ENCODE data around the gene SPTBN4.

SPTBN4 gene

GRCh38 chr19:40607311-40608239 lies 140.8 kb downstream of the SPTBN4 start:
- DNase-seq, result no peak

DNA sequence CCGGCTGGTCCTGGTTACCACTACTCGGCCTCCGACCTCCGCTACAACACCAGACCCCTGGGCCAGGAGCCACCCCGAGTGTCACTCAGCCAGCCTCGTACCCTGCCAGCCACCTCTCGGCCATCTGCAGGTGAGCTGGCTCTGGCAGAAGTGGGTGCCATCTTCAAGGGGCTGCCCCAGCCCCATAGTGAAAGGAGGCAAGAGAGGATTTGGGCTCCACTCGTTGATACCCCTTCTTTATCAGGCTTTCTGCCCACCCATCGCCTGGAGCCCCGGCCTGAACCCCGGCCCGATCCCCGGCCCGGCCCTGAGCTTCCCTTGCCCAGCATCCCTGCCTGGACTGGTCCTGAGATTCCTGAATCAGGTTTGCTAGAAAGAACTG lies 141.4 kb downstream of the SPTBN4 start:
- no peak for DNase-seq

DNA sequence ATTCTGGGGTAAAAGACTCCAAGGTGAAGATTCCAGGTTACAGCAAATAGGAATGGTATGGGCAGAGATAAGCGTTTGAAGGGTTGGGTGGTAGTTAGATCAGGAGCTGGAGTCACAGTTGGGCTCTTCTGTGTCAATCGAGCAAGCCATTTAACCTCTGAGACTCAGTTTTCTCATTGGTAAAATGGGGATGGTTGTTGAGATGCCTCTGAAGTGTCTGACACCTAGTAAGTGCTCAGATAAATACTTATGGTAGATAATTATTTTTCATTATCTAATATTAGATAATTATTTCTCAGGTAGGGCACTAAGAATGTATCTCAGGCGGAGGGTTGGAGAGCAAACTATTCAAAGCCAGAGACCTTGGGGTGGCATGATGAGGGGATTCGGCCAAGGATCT lies 142.2 kb downstream of the SPTBN4 start:
- DNase-seq, result no peak

- DNase-seq, result peak; percentile 97
These were observed 143.0 kb downstream of the SPTBN4 start for GRCh38 chr19:40609561-40610395.

- no peak for DNase-seq
These were observed 143.7 kb downstream of the SPTBN4 start for GRCh38 chr19:40610396-40611064.

DNA sequence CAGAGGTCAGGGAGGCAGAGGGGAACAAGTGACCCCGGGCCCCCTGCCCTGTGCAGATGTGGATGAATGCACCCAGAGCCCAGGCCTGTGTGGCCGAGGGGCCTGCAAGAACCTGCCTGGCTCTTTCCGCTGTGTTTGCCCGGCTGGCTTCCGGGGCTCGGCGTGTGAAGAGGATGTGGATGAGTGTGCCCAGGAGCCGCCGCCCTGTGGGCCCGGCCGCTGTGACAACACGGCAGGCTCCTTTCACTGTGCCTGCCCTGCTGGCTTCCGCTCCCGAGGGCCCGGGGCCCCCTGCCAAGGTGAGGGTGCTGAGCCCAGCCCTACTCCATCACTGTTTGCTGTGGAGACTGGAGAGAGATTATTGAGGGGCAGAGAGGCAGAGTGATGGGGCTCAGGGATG lies 144.3 kb downstream of the SPTBN4 start:
- peak; percentile 62 for DNase-seq

DNA sequence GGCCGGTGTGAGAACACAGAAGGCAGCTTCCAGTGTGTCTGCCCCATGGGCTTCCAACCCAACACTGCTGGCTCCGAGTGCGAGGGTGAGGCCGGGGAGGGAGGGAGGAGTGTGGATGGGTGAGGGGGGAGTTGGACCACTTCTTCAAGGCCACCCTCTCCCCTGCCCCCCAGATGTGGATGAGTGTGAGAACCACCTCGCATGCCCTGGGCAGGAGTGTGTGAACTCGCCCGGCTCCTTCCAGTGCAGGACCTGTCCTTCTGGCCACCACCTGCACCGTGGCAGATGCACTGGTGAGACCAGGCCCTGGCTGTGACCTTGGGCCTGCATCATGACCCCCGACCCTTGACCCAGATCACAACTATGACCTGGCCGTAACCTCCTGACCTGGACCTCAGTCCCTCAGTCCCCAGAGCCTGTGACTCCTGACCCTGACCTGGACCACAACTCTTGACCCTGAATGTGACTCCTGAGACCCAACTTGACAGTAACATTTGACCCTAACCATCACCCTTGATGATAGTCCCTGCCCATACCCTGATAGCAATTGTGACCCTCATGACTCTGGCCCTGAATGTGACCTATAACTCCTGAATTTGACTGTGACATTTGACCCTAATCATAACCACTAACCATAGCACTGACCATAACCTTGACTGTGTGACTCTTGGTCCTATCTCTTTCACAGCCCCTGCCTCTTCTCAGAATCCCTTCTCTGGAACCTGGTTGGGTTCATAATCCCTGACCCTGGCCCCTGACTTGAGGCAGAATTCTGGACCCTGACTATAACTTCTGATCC lies 145.3 kb downstream of the SPTBN4 start:
- no peak for DNase-seq

DNA sequence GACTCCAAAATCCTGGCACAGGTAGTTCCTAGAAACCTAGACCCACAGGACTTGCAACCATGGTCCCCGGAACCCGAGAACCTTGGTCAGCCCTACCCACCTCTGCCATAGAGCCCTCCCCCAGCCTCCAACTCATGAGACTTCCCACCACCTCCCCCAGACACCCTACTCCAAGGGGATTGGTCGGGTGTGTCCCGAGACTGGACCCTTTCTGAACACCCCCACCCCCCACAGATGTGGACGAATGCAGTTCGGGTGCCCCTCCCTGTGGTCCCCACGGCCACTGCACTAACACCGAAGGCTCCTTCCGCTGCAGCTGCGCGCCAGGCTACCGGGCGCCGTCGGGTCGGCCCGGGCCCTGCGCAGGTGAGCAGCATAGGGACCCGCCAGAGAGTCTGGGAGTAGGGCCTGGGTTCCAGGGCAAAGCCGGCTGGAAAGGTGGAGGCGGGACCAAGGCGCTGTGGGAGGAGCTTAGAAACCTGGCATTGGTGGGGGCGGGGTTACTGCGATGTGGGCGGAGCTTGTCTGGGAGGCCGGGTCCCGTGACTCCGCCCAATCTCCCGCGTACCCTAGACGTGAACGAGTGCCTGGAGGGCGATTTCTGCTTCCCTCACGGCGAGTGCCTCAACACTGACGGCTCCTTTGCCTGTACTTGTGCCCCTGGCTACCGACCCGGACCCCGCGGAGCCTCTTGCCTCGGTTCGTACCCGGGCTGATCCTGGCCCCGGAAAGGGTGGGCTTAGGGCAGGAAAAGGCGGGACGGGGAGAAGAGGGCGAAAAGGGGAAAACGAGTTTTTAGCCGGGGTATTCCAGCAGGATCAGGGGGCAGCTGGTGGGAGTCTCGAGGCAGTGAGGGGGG lies 146.3 kb downstream of the SPTBN4 start:
- peak; percentile 94 for DNase-seq

DNA sequence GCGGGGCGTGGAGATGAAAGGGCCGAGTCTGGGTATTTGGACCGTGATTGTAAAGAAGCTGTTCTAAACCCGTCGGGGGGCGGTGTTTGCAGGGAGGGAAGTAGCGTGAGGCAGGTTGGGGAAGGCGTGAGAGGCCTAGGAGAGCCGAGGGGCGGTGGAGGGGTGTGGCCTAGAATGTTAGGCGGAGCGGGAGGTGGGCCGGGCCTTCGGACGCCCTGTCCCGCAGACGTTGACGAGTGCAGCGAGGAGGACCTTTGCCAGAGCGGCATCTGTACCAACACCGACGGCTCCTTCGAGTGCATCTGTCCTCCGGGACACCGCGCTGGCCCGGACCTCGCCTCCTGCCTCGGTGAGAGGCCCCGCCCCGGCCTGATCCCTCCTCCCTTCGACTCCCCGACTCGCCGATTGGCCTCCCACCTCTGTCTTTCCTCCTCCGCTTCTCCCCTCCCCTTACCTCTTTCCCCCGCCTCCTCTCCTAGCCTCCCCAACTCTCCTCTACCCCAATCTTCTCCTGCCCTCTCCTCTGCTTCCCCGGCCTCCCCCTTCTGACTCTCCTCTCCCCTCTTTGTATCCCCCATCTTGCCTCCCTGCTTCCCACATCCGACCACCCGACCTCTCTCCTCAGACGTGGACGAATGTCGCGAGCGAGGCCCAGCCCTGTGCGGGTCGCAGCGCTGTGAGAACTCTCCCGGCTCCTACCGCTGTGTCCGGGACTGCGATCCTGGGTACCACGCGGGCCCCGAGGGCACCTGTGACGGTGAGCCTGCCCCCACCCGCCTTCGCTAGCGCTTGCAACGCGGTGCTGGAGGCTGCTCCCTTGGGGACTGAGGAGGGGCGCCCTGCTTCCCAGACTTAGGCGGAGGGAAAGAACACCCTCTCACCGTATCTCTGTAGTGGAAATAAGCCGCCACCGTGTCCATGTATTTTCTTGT lies 147.2 kb downstream of the SPTBN4 start:
- peak; percentile 93 for DNase-seq

GRCh38 chr19:40614622-40615411 lies 148.0 kb downstream of the SPTBN4 start:
- DNase-seq, result peak; percentile 96

- DNase-seq, result no peak
These were observed 149.4 kb downstream of the SPTBN4 start for GRCh38 chr19:40616178-40616577.

DNA sequence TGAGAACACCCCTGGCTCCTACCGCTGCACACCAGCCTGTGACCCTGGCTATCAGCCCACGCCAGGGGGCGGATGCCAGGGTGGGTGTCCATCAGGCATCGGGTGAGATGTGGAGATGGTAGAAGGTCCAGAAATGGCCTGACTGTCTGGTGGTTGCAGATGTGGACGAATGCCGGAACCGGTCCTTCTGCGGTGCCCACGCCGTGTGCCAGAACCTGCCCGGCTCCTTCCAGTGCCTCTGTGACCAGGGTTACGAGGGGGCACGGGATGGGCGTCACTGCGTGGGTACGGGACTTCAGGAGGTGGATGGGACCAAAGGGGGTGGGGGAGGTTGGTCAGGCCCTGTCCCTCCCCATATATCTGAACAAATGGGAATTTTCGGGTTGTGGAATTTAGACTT lies 150.1 kb downstream of the SPTBN4 start:
- DNase-seq, result no peak

DNA sequence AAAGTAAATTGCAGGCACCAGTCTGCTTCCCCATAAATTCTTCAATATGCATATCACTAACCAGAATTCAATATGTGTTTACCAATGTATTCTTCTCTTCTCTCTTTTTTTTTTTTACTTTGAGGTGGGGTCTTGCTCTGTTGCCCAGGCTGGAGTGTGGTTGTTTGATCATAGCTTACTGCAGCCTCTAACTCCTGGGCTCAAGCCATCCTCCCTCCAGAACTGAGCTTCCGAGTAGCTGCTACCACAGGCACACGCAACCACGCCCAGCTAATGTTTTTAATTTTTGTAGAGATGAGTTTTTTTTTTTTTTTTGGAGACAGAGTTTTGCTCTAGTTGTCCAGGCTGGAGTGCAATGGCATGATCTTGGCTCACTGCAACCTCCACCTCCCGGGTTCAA lies 151.2 kb downstream of the SPTBN4 start:
- DNase-seq, result no peak

DNA sequence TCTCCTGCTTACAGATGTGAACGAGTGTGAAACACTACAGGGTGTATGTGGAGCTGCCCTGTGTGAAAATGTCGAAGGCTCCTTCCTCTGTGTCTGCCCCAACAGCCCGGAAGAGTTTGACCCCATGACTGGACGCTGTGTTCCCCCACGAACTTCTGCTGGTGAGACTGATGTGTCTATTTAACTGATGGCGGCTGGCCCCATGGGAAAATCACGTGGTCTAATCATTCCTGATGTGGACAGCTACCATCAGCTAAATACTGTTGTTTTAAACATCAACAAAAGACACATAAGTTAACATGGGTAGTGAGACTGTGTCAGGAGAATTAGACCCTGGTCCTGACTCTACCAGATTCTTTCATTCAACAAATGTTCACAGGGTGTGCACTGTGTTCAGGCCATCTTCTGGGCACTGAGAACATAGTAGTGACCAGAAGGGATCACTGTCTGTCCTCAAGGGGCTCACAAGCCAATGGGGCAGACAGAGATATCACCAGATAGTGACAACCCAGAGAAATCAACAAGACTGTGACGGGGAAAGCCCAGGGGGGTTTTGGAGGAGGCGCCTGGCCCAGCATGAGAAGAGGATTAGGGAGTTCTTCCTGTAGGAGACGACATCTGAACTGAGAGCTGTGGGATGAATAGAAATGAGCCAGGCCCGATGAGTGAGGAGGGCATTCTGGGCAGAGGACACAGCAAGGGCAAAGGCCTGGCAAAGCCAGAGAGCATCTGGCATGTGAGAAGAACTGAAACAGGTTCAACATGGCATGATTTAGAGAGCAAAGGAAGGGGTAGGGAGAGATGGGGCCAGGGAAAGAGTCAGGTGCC lies 152.7 kb downstream of the SPTBN4 start:
- no peak for DNase-seq

DNA sequence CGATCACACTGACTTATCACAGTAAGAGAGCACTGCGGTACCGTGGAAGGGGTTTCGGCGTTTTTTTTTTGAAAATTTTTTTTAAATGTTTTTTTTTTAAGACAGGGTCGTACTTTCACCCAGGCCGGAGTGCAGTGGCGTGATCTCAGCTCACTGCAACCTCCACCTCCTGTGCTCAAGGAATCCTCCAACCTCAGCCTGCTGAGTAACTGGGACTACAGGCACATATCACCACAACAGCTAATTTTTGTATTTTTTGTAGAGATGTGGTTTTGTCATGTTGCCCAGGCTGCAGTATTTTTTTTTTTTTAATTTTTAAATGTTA lies 153.3 kb downstream of the SPTBN4 start:
- no peak for DNase-seq

GRCh38 chr19:40621283-40621682 lies 154.5 kb downstream of the SPTBN4 start:
- DNase-seq, result no peak

DNA sequence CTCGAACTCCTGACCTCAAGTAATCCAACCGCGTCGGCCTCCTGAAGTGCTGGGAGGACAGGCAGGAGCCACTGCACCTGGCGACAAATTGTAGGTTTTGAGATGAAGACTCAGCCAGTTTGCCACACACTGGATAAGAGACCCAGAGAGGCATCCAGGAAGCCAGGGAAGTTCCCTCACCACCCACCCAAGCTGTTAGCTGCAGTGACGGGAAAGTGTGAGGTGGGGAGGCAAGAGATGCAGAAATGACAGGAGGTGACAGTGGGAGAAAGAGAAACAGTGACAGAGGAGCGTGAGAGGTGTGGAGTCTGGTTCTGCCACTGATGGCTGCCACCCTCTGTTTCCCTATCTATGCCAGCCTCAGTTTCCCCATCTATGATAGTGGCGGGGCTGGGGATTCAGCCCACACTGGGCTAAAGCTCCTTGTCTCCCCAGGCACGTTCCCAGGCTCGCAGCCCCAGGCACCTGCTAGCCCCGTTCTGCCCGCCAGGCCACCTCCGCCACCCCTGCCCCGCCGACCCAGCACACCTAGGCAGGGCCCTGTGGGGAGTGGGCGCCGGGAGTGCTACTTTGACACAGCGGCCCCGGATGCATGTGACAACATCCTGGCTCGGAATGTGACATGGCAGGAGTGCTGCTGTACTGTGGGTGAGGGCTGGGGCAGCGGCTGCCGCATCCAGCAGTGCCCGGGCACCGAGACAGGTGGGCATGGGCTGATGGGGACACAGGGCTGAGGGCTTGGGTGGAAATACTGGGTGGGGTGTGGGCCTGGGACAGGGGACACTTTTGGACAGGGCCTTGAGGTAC lies 155.4 kb downstream of the SPTBN4 start:
- no peak for DNase-seq

GRCh38 chr19:40622773-40623075 lies 155.9 kb downstream of the SPTBN4 start:
- DNase-seq, result no peak

Data from activated CD8-positive, alpha-beta memory T cell treated with anti-CD3 and anti-CD28 coated beads for 24 hours (primary cell).